GM18867 (cell line): ENCODE results near the gene C10orf71.

Experiments
- ATAC-seq: cut with Tn5 transposase; IDR thresholded peaks from one replicate; pipeline ENCODE4 v1.9.1; 2021; ENCODE audit warnings: mild to moderate bottlenecking, moderate library complexity; ENCODE audit not compliant: unreplicated experiment

C10orf71 gene

GRCh38 chr10:49313501-49314070, 14.6 kb downstream of the C10orf71 start:
- ATAC-seq = no peak

GRCh38 chr10:49314806-49315205, 15.8 kb downstream of the C10orf71 start:
- no peak for ATAC-seq

GRCh38 chr10:49318028-49318427, 19.1 kb downstream of the C10orf71 start:
- no peak for ATAC-seq

- no peak for ATAC-seq
Observed at GRCh38 chr10:49318755-49319154, 19.8 kb downstream of the C10orf71 start.

- no peak for ATAC-seq
Observed at GRCh38 chr10:49319206-49319605, 20.2 kb downstream of the C10orf71 start.

GRCh38 chr10:49320191-49320590, 21.2 kb downstream of the C10orf71 start:
- ATAC-seq = no peak

- no peak for ATAC-seq
Observed at GRCh38 chr10:49321021-49321420, 22.1 kb downstream of the C10orf71 start.

GRCh38 chr10:49322371-49323170, 23.6 kb downstream of the C10orf71 start:
- ATAC-seq = no peak

- no peak for ATAC-seq
Observed at GRCh38 chr10:49323171-49323895, 24.4 kb downstream of the C10orf71 start.

GRCh38 chr10:49323896-49324270, 24.9 kb downstream of the C10orf71 start:
- ATAC-seq = no peak

GRCh38 chr10:49324711-49325110, 25.7 kb downstream of the C10orf71 start:
- no peak for ATAC-seq

GRCh38 chr10:49325131-49325915, 26.4 kb downstream of the C10orf71 start:
- ATAC-seq = no peak

GRCh38 chr10:49325916-49326783, 27.2 kb downstream of the C10orf71 start:
- ATAC-seq = no peak

- no peak for ATAC-seq
Observed at GRCh38 chr10:49327036-49327813, 28.3 kb downstream of the C10orf71 start.

GRCh38 chr10:49328401-49329145, 29.6 kb downstream of the C10orf71 start:
- ATAC-seq = no peak

GRCh38 chr10:49329146-49329505, 30.2 kb downstream of the C10orf71 start:
- no peak for ATAC-seq

- no peak for ATAC-seq
Observed at GRCh38 chr10:49330127-49330665, 31.2 kb downstream of the C10orf71 start.

GRCh38 chr10:49331431-49331830, 32.5 kb downstream of the C10orf71 start:
- no peak for ATAC-seq

- ATAC-seq = no peak
Observed at GRCh38 chr10:49332333-49332732, 33.4 kb downstream of the C10orf71 start.
